ENCODE data around the gene RPL13. TPM values are rescaled to one million over a fixed set of nuclear protein-coding genes. Genes with fewer than 3 reads are reported as not detected.

Gene RPL13
- total and polyA plus RNA-seq, 2 of the 13 experiments (the other 11 are each of a cell fraction or from before 2014, with no cell fraction given) = 2,988 to 4,411 TPM

- TF ChIP-seq BCLAF1 (IDR thresholded peaks at IDR 0.05) (no peak), ZNF329 (CRISPR knock-in tag; IDR thresholded peaks at IDR 0.05; ENCODE audit: low read depth) (0 out of 2 replicates have a peak, but pooled peaks have one; percentile 1), ZBTB33 (CRISPR knock-in tag; IDR thresholded peaks at IDR 0.05) (peak; percentile 84), ZNF484 (CRISPR knock-in tag; IDR thresholded peaks at IDR 0.05; ENCODE audit: borderline replicate concordance, low read depth) (no peak), RXRA (CRISPR knock-in tag; IDR thresholded peaks at IDR 0.05) (peak; percentile 1; the same call in 1 of the 2 replicates), ETS1 (CRISPR knock-in tag; IDR thresholded peaks at IDR 0.05) (no peak), PHF21A (CRISPR knock-in tag; IDR thresholded peaks at IDR 0.05) (0 out of 2 replicates have a peak, but pooled peaks have one; percentile 8), CAMTA2 (CRISPR knock-in tag; IDR thresholded peaks at IDR 0.05; ENCODE audit: borderline replicate concordance) (0 out of 2 replicates have a peak, but pooled peaks have one; percentile 30), ZNF768 (CRISPR knock-in tag; IDR thresholded peaks at IDR 0.05) (peak; percentile 49; the same call in 1 of the 2 replicates), HNF4G (IDR thresholded peaks at IDR 0.05; ENCODE audit: borderline replicate concordance, low read depth, low read length) (peak; percentile 31; the same call in 1 of the 2 replicates), HNF4G (CRISPR knock-in tag; IDR thresholded peaks at IDR 0.05; ENCODE audit: borderline replicate concordance, low read depth) (no peak), UBTF (CRISPR knock-in tag; IDR thresholded peaks at IDR 0.05) (no peak), ZFP91 (CRISPR knock-in tag; IDR thresholded peaks at IDR 0.05; ENCODE audit: borderline replicate concordance) (peak; percentile 39; the same call in 1 of the 2 replicates), ARNT (IDR thresholded peaks at IDR 0.05) (no peak), ZNF333 (CRISPR knock-in tag; IDR thresholded peaks at IDR 0.05; ENCODE audit: borderline replicate concordance) (peak; percentile 51; the same call in 1 of the 2 replicates), ZNF776 (CRISPR knock-in tag; IDR thresholded peaks at IDR 0.05) (0 out of 2 replicates have a peak, but pooled peaks have one; percentile 27)
Observed at GRCh38 chr16:89557690-89558490, 2.6 kb upstream of the RPL13 start (continued).
